ENCODE data around the gene BMERB1.

DNA sequence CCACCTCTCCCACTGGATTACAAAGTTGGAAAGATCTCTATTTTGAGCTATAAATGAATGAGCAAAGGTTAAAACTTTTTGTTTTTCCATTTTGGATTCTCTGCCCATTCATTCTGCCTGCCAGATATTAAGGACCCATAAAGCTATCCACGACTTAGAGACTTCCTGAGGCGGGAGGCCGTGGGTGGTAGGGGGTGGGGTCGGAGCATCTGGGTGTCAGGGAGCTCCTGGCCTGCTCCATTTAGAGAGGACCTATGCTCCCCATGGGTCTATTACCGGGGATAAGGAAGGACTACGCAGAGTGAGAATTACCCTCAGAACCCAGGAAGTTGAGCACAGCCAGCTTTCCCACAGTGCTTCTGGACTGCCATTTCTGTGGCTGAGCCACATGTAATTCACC lies 162.7 kb downstream of the BMERB1 start:
- TF ChIP-seq CTCF (IDR thresholded peaks at IDR 0.05) (no peak), POLR2A (IDR thresholded peaks at IDR 0.05) (no peak)
